HuH-7.5 (cell line): ENCODE data around the gene PPP1R12A.

Experiments
- DNase-seq: peaks from one replicate; pipeline ENCODE4 v3.0.0; 2011; ENCODE audit warnings: low spot score

The PPP1R12A gene

GRCh38 chr12:79766705-79767464 is 168.0 kb downstream of the PPP1R12A start:
- no peak for DNase-seq

- no peak for DNase-seq
Measured at GRCh38 chr12:79765157-79765556, 169.7 kb downstream of the PPP1R12A start.

- DNase-seq = no peak
Measured at GRCh38 chr12:79764641-79765040, 170.3 kb downstream of the PPP1R12A start.

- no peak for DNase-seq
Measured at GRCh38 chr12:79763766-79764452, 171.0 kb downstream of the PPP1R12A start.

GRCh38 chr12:79761341-79761740 is 173.6 kb downstream of the PPP1R12A start:
- no peak for DNase-seq

GRCh38 chr12:79747274-79747673 is 187.6 kb downstream of the PPP1R12A start:
- DNase-seq = no peak

- DNase-seq = peak; percentile 32
Measured at GRCh38 chr12:79737875-79738718, 196.8 kb downstream of the PPP1R12A start.

- DNase-seq = no peak
Measured at GRCh38 chr12:79732638-79733037, 202.3 kb downstream of the PPP1R12A start.

GRCh38 chr12:79725987-79726386 is 208.9 kb downstream of the PPP1R12A start:
- no peak for DNase-seq
